Activated naive CD8-positive, alpha-beta T cell treated with anti-CD3 and anti-CD28 coated beads, Interleukin-2, amount 50 U/mL, for 16 hours (primary cell): ENCODE results near the gene PHYHD1.

ENCODE experiments used
- DNase-seq: peaks from one replicate; pipeline ENCODE4 v3.0.0-alpha.2; 2020; ENCODE audit warnings: low read depth, low spot score

Gene PHYHD1

DNA sequence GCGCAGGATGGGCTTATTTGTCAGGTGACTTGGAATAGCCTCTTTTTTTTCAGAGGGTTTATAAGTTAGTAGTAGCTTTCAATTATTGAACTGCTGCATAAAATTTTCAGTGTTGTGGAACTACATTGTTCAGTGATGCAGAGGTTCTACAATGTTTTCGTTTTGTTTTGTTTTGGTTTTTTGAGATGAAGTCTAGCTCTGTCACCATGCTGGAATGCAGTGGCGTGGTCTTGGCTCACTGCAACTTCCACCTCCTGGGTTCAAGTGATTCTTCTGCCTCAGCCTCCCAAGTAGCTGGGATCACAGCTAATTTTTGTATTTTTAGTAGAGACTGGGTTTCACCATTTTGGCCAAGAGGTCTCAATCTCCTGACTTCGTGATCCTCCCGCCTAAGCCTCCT, 48.7 kb downstream of the PHYHD1 start:
- DNase-seq: no peak

DNA sequence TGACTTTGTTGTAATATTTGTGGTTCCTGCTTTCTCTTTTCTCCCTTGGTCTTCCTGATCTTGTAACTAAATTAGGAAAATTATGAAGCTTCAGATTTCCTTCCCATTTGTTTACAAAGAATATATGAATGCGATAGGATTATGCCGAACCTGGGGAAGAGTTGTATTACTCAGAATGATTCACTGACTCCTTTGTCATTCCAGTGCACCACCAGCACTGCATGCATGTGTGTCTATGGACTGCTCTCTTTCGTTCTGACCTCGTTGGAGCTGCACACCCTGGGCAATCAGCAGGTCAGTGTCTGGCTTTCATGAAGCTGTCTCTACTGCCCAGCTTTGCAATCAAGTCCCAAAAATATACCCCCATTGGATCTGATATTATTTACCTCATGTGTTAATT, 52.2 kb downstream of the PHYHD1 start:
- DNase-seq: no peak

DNA sequence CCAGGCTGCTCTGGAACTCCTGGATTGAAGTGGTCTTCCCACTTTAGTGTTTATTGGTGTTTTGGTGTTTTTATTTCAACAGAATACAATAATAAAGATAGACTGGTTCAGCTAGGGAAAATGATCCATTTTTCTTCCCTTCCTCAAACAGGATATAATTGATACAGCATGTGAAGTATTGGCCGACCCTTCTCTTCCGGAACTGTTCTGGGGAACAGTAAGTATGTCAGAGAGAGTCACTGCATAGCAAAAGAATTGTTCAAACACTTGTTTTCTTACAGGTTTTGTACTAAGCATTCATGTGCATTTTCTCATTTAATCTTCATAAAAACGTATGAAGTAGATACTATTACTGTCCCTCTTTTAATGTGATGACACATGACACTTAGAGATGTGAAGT, 58.3 kb downstream of the PHYHD1 start:
- no peak for DNase-seq

GRCh38 chr9:128983536-128983935, 62.8 kb downstream of the PHYHD1 start:
- no peak for DNase-seq

- DNase-seq: no peak
Observed at GRCh38 chr9:128986671-128987070, 65.9 kb downstream of the PHYHD1 start.

- no peak for DNase-seq
Observed at GRCh38 chr9:128987805-128988204, 67.0 kb downstream of the PHYHD1 start.
